ENCODE data around the gene ELK4. TPM values are rescaled to one million over a fixed set of nuclear protein-coding genes. Genes with fewer than 3 reads are reported as not detected.

ELK4 gene
- total RNA-seq, 1 experiment from 2014 or later, result 122 TPM

DNA sequence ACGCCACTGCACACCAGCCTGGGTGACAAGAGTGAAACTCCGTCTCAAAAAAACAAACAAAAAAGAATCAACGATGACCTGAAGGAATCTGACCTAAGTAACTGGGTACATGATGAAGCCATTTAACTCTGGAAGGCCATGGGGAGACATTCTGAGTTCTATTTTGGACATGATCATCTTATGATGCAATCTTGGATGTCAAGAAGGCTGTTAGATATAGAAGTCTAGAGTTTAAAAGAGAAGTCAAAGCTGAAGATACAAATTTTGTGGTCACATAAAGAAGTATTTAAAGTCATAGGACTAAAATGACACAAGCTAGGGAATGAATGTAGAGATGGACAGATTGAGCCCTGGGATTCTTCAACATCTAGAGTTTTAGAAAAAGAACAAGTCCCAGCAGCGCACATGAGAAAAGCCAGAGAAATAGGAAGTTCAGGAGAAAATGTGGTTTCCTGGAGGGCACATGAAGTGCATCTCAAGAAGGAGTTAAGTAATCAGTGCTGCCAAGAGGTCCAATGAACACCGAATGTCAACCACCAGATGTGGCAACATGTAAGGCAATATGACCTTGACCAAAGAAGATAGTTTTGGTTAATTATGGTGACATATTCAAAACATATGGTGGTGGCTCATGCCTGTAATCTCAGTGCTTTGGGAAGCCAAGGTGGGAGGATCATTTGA is 26.8 kb downstream of the ELK4 start:
- intact Hi-C loops (cut with micrococcal nuclease; ENCODE audit: unreplicated experiment), result no loop called here
- peaks cover 42% of the 10 kb centered on the region for H3K36me3 Mint-ChIP-seq (ENCODE audit: insufficient read depth, unreplicated experiment)
- no peaks in the 10 kb centered on the region for H3K27me3 Mint-ChIP-seq (ENCODE audit: unreplicated experiment)
- CTCF ChIA-PET, result interaction anchor here (0.7 kb wide), 1 partner anchor 14 kb away, joined by 3 read pairs; no protein-coding TSS in a partner anchor
- no peaks in the 10 kb centered on the region for H3K9me3 Mint-ChIP-seq (ENCODE audit: low read depth, unreplicated experiment)
- BruUV-seq (replicated peaks), result no TSS peak
- TF ChIP-seq, protein P1, sequence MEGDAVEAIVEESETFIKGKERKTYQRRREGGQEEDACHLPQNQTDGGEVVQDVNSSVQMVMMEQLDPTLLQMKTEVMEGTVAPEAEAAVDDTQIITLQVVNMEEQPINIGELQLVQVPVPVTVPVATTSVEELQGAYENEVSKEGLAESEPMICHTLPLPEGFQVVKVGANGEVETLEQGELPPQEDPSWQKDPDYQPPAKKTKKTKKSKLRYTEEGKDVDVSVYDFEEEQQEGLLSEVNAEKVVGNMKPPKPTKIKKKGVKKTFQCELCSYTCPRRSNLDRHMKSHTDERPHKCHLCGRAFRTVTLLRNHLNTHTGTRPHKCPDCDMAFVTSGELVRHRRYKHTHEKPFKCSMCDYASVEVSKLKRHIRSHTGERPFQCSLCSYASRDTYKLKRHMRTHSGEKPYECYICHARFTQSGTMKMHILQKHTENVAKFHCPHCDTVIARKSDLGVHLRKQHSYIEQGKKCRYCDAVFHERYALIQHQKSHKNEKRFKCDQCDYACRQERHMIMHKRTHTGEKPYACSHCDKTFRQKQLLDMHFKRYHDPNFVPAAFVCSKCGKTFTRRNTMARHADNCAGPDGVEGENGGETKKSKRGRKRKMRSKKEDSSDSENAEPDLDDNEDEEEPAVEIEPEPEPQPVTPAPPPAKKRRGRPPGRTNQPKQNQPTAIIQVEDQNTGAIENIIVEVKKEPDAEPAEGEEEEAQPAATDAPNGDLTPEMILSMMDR (IDR thresholded peaks at IDR 0.05; ENCODE audit: unreplicated experiment), result no peak
- DNase-seq, result no peak
- H3K4me1 Mint-ChIP-seq (ENCODE audit: low read depth, unreplicated experiment), result peaks cover 55% of the 10 kb centered on the region
- no peak overlapping the region for H3K4me3 Mint-ChIP-seq (ENCODE audit: low read depth, unreplicated experiment)
- H3K27ac Mint-ChIP-seq (ENCODE audit: unreplicated experiment), result no peak overlapping the region

DNA sequence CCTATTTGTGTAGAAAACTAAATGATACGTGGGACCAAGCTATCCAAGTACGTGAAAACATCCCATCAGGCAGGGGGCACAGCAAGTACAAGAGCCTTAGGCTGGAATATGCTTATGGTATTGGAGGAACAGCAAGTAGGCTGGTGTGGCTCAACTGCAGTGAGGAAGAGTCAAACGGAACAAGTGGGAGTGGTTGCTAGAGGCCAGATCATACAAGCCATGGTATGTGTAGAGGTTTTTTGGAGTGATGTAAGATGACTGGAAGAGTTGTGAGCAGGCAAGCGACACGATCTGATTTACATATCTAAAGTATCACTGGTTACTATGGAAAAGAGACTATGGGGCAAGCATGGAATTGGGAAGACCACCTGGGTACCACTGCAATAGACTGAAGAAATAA is 27.8 kb downstream of the ELK4 start:
- CTCF ChIA-PET, result no interaction called here
- H3K9me3 Mint-ChIP-seq (ENCODE audit: low read depth, unreplicated experiment), result no peaks in the 10 kb centered on the region
- BruUV-seq (replicated peaks), result no TSS peak

DNA sequence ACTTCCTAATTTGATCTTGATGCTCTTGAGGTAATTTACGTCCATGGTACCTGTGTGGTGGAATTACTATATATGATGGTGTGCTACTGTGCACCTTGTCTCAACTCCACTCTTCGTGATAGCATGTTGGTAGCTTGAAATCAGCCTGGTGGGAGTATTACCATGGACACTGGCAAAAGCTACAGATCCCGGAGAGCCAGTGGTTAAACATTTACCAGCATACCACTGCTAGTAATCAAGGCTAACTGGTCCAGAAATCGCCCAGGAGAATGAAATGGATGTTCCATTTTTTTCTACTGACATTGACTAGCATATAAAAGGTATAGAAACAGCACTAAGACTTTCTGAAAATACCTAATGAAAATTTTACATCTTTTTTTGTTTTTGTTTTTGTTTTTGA is 30.6 kb downstream of the ELK4 start:
- Mint-ChIP-seq H3K9me3 (ENCODE audit: low read depth, unreplicated experiment) (no peaks in the 10 kb centered on the region), H3K27me3 (ENCODE audit: unreplicated experiment) (no peaks in the 10 kb centered on the region), H3K27ac (ENCODE audit: unreplicated experiment) (peak overlapping the region; percentile 84), H3K4me1 (ENCODE audit: low read depth, unreplicated experiment) (peaks cover 68% of the 10 kb centered on the region), H3K36me3 (ENCODE audit: insufficient read depth, unreplicated experiment) (peaks cover 51% of the 10 kb centered on the region), H3K4me3 (ENCODE audit: low read depth, unreplicated experiment) (peak overlapping the region; percentile 24)
- no TSS peak for BruUV-seq (replicated peaks)
- TF ChIP-seq, protein P1 (IDR thresholded peaks at IDR 0.05; ENCODE audit: unreplicated experiment), result no peak
- intact Hi-C loops (cut with micrococcal nuclease; ENCODE audit: unreplicated experiment), result loop anchor here (2.0 kb wide), 2 partner anchors 16 to 28 kb away; no protein-coding TSS in a partner anchor
- peak; percentile 66 for DNase-seq
- CTCF ChIA-PET, result interaction anchor here (0.9 to 3.3 kb wide), 12 partner anchors 9 to 77 kb away, joined by 3 to 34 read pairs (median 6); partner anchors contain the start of gene ELK4

More for the DNA sequence above, 27.8 kb downstream of the ELK4 start:
- peak overlapping the region; percentile 8 for H3K27ac Mint-ChIP-seq (ENCODE audit: unreplicated experiment)
- no peak overlapping the region for H3K4me3 Mint-ChIP-seq (ENCODE audit: low read depth, unreplicated experiment)
- intact Hi-C loops (cut with micrococcal nuclease; ENCODE audit: unreplicated experiment), result no loop called here
- no peaks in the 10 kb centered on the region for H3K27me3 Mint-ChIP-seq (ENCODE audit: unreplicated experiment)
- DNase-seq, result no peak
- TF ChIP-seq, protein P1 (IDR thresholded peaks at IDR 0.05; ENCODE audit: unreplicated experiment), result no peak
- H3K36me3 Mint-ChIP-seq (ENCODE audit: insufficient read depth, unreplicated experiment), result peaks cover 40% of the 10 kb centered on the region
- peaks cover 55% of the 10 kb centered on the region for H3K4me1 Mint-ChIP-seq (ENCODE audit: low read depth, unreplicated experiment)

DNA sequence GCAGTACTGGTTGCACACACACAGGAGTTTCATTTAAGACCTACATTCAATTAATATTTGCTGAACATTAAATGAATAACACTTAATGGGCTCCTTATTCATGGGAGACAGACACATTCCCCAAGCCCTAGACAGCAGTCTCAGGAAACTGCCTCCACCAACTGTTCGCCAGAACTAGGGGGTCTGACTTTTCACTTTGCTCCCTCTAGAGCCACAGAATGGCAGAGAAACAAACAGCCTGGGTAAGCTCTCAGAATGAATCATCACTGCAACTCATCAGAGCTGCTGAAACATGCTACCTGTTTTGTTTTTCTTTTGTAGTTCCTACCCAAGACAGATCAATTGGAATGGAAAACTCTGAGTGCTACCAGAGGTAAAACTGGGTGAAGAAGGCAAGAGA is 31.7 kb downstream of the ELK4 start:
- intact Hi-C loops (cut with micrococcal nuclease; ENCODE audit: unreplicated experiment), result loop anchor here (2.0 kb wide), 2 partner anchors 17 to 29 kb away; no protein-coding TSS in a partner anchor
- CTCF ChIA-PET, result interaction anchor here (1.0 to 3.3 kb wide), 7 partner anchors 8 to 71 kb away, joined by 3 to 34 read pairs (median 8); partner anchors contain the start of gene ELK4
- no TSS peak for BruUV-seq (replicated peaks)
- H3K4me3 Mint-ChIP-seq (ENCODE audit: low read depth, unreplicated experiment), result peak overlapping the region; percentile 30
- H3K4me1 Mint-ChIP-seq (ENCODE audit: low read depth, unreplicated experiment), result peaks cover 68% of the 10 kb centered on the region
- H3K27ac Mint-ChIP-seq (ENCODE audit: unreplicated experiment), result peak overlapping the region; percentile 86
- TF ChIP-seq, protein P1 (IDR thresholded peaks at IDR 0.05; ENCODE audit: unreplicated experiment), result no peak
- no peak for DNase-seq
- peaks cover 55% of the 10 kb centered on the region for H3K36me3 Mint-ChIP-seq (ENCODE audit: insufficient read depth, unreplicated experiment)
- H3K9me3 Mint-ChIP-seq (ENCODE audit: low read depth, unreplicated experiment), result no peaks in the 10 kb centered on the region
- no peaks in the 10 kb centered on the region for H3K27me3 Mint-ChIP-seq (ENCODE audit: unreplicated experiment)
